Kidney glomerular epithelial cell (primary cell): Measurements from ENCODE around the gene ZNF804B.

ENCODE experiments used
- DNase-seq: peaks from one replicate; lab custom pipeline; 2025; lab: John Stamatoyannopoulos, UW

Gene ZNF804B

GRCh38 chr7:88967432-88967831 lies 207.9 kb downstream of the ZNF804B start:
- no peak for DNase-seq

GRCh38 chr7:88969167-88969566 lies 209.7 kb downstream of the ZNF804B start:
- DNase-seq: no peak

GRCh38 chr7:88985295-88985694 lies 225.8 kb downstream of the ZNF804B start:
- DNase-seq: no peak

GRCh38 chr7:89001306-89001705 lies 241.8 kb downstream of the ZNF804B start:
- no peak for DNase-seq

GRCh38 chr7:89002981-89003956 lies 243.8 kb downstream of the ZNF804B start:
- DNase-seq: no peak

GRCh38 chr7:89012016-89012415 lies 252.5 kb downstream of the ZNF804B start:
- no peak for DNase-seq

- DNase-seq: no peak
These were observed 258.2 kb downstream of the ZNF804B start for GRCh38 chr7:89017695-89018094.

- no peak for DNase-seq
These were observed 262.2 kb downstream of the ZNF804B start for GRCh38 chr7:89021741-89022140.

- DNase-seq: no peak
These were observed 263.7 kb downstream of the ZNF804B start for GRCh38 chr7:89023206-89023605.

GRCh38 chr7:89023877-89024276 lies 264.4 kb downstream of the ZNF804B start:
- DNase-seq: no peak

GRCh38 chr7:89027781-89028180 lies 268.3 kb downstream of the ZNF804B start:
- no peak for DNase-seq

- DNase-seq: no peak
These were observed 268.8 kb downstream of the ZNF804B start for GRCh38 chr7:89028319-89028718.

GRCh38 chr7:89029864-89030263 lies 270.4 kb downstream of the ZNF804B start:
- DNase-seq: peak; percentile 15

GRCh38 chr7:89041240-89041639 lies 281.7 kb downstream of the ZNF804B start:
- no peak for DNase-seq

- DNase-seq: no peak
These were observed 283.4 kb downstream of the ZNF804B start for GRCh38 chr7:89042940-89043339.

GRCh38 chr7:89049043-89049442 lies 289.5 kb downstream of the ZNF804B start:
- no peak for DNase-seq

GRCh38 chr7:89053130-89053529 lies 293.6 kb downstream of the ZNF804B start:
- no peak for DNase-seq

- no peak for DNase-seq
These were observed 294.9 kb downstream of the ZNF804B start for GRCh38 chr7:89054361-89054760.

- no peak for DNase-seq
These were observed 300.7 kb downstream of the ZNF804B start for GRCh38 chr7:89060234-89060633.

GRCh38 chr7:89064831-89065230 lies 305.3 kb downstream of the ZNF804B start:
- no peak for DNase-seq

- no peak for DNase-seq
These were observed 307.5 kb downstream of the ZNF804B start for GRCh38 chr7:89067048-89067447.

- DNase-seq: no peak
These were observed 312.6 kb downstream of the ZNF804B start for GRCh38 chr7:89072081-89072480.

- no peak for DNase-seq
These were observed 314.3 kb downstream of the ZNF804B start for GRCh38 chr7:89073776-89074175.

GRCh38 chr7:89077992-89078391 lies 318.5 kb downstream of the ZNF804B start:
- no peak for DNase-seq
